IMR-90 (cell line): ENCODE data around the gene PDXK. TPM values are rescaled to one million over a fixed set of nuclear protein-coding genes. Genes with fewer than 3 reads are reported as not detected.
A peak's percentile ranks its signal among the peaks of the same experiment; 100 is the strongest.

Source experiments
- ATAC-seq: fragments of 200-7000 bp; cut with Tn5 transposase; 2 replicates; pipeline ENCODE4 v1.9.1; 2020; ENCODE audit warnings: low read depth, mild to moderate bottlenecking, moderate library complexity
- BruUV-seq: library from RNA; stranded (reverse); fragments of 400-500 nt; replicated peaks from 2 replicates; lab custom pipeline; 2021; lab: Mats Ljungman, UMichigan
- CTCF ChIA-PET: fragments of 300-600 bp; formaldehyde crosslinking; extraction: SDS; loops from one replicate; lab custom pipeline; 2021; ENCODE audit warnings: antibody characterized with exemption; lab: Yijun Ruan, JAX
- POLR2A ChIA-PET: fragments of 300-600 bp; sonication (Branson Sonifier 250); formaldehyde crosslinking; loops from one replicate; lab custom pipeline; 2022; ENCODE audit warnings: antibody characterized with exemption; ENCODE audit not compliant: unreplicated experiment; lab: Charles Lee
- DNase-seq: peaks from one replicate; pipeline ENCODE4 v3.0.0; 2013
- H2AFZ ChIP-seq: replicated peaks from 2 replicates; pipeline ENCODE3; 2013; ENCODE audit warnings: low read length, mild to moderate bottlenecking; ENCODE audit not compliant: poor library complexity
- H2AK5ac ChIP-seq: 2 replicates; pipeline ENCODE4 v1.6.1; 2013; ENCODE audit warnings: low read depth, low read length, inconsistent platforms
- H2AK9ac ChIP-seq: replicated peaks from 2 replicates; pipeline ENCODE3; 2013; ENCODE audit warnings: mild to moderate bottlenecking, low read depth, low read length, moderate library complexity; ENCODE audit not compliant: poor library complexity
- H2BK120ac ChIP-seq: 2 replicates; pipeline ENCODE4 v1.6.1; 2013; ENCODE audit warnings: low read depth, low read length, inconsistent platforms
- H2BK15ac ChIP-seq: 3 replicates; pipeline ENCODE4 v1.6.1; 2013; ENCODE audit warnings: low read depth, low read length, inconsistent platforms
- H2BK20ac ChIP-seq: 2 replicates; pipeline ENCODE4 v1.6.1; 2013; ENCODE audit warnings: low read depth, mild to moderate bottlenecking, inconsistent platforms, low read length, moderate library complexity
- H2BK5ac ChIP-seq: 2 replicates; pipeline ENCODE4 v1.6.1; 2013; ENCODE audit warnings: mild to moderate bottlenecking, low read depth, low read length, inconsistent platforms; ENCODE audit not compliant: poor library complexity, severe bottlenecking
- H3K14ac ChIP-seq: replicated peaks from 2 replicates; pipeline ENCODE4 v1.6.1; 2013; ENCODE audit warnings: low read depth, low read length, inconsistent platforms
- H3K18ac ChIP-seq: 2 replicates; pipeline ENCODE4 v1.6.1; 2013; ENCODE audit warnings: low read depth, low read length, control low read depth
- H3K23ac ChIP-seq: 2 replicates; pipeline ENCODE4 v1.6.1; 2013; ENCODE audit warnings: low read depth, low read length, inconsistent platforms
- H3K27ac ChIP-seq: 2 replicates; pipeline ENCODE4 v1.5.1; 2013; ENCODE audit warnings: mild to moderate bottlenecking, control low read depth, low read length; ENCODE audit not compliant: insufficient read depth
- H3K27me3 ChIP-seq: 2 replicates; pipeline ENCODE4 v1.6.1; 2013; ENCODE audit warnings: low read length; ENCODE audit not compliant: control insufficient read depth, insufficient read depth
- H3K36me3 ChIP-seq: 2 replicates; pipeline ENCODE4 v1.6.1; 2013; ENCODE audit warnings: low read length, mixed read lengths; ENCODE audit not compliant: control insufficient read depth, insufficient read depth
- H3K4ac ChIP-seq: 2 replicates; pipeline ENCODE4 v1.6.1; 2013; ENCODE audit warnings: low read depth, low read length, inconsistent platforms
- H3K4me1 ChIP-seq: 2 replicates; pipeline ENCODE4 v1.6.1; 2013; ENCODE audit warnings: low read length, mixed read lengths; ENCODE audit not compliant: control insufficient read depth, insufficient read depth
- H3K4me2 ChIP-seq: 2 replicates; pipeline ENCODE4 v1.6.1; 2013; ENCODE audit warnings: low read depth, mild to moderate bottlenecking, control low read depth, low read length, moderate library complexity
- H3K4me3 ChIP-seq: 2 replicates; pipeline ENCODE4 v1.5.1; 2013; ENCODE audit warnings: low read depth, mild to moderate bottlenecking, control low read depth, low read length, moderate library complexity; ENCODE audit not compliant: insufficient read depth
- H3K56ac ChIP-seq: 2 replicates; pipeline ENCODE4 v1.6.1; 2013; ENCODE audit warnings: low read length, inconsistent platforms; ENCODE audit not compliant: insufficient read depth; ENCODE audit errors: extremely low read depth
- H3K79me1 ChIP-seq, 2 experiments: 2 replicates each; pipeline ENCODE4 v1.6.1; 2013; ENCODE audit warnings: low read length in 2 of 2, inconsistent platforms in 1 of 2, low read depth in 1 of 2
- H3K9ac ChIP-seq: 2 replicates; pipeline ENCODE4 v1.6.1; 2013; ENCODE audit warnings: low read depth, low read length, control low read depth
- H3K9me1 ChIP-seq: 2 replicates; pipeline ENCODE4 v1.6.1; 2013; ENCODE audit warnings: low read length, inconsistent platforms; ENCODE audit not compliant: insufficient read depth
- H3K9me3 ChIP-seq: 2 replicates; pipeline ENCODE4 v1.6.1; 2013; ENCODE audit warnings: low read length; ENCODE audit not compliant: control insufficient read depth, insufficient read depth
- H4K20me1 ChIP-seq: 2 replicates; pipeline ENCODE4 v1.6.1; 2013; ENCODE audit warnings: low read length, inconsistent platforms; ENCODE audit not compliant: insufficient read depth
- H4K5ac ChIP-seq: 2 replicates; pipeline ENCODE4 v1.6.1; 2013; ENCODE audit warnings: mild to moderate bottlenecking, low read depth, low read length, control low read depth
- H4K8ac ChIP-seq, 2 experiments: 2 replicates each; pipeline ENCODE4 v1.6.1; 2013; ENCODE audit warnings: low read depth in 2 of 2, low read length in 2 of 2, control low read depth in 1 of 2, inconsistent platforms in 1 of 2
- H4K91ac ChIP-seq: 2 replicates; pipeline ENCODE4 v1.6.1; 2013; ENCODE audit warnings: low read depth, low read length, inconsistent platforms; ENCODE audit not compliant: insufficient read depth
- CEBPB ChIP-seq: IDR thresholded peaks from 2 replicates; pipeline ENCODE4 v1.6.1; 2012; ENCODE audit warnings: low read depth, low read length, improper control_type of control experiment
- CHD1 ChIP-seq: IDR thresholded peaks from 2 replicates; pipeline ENCODE4 v1.6.1; 2012; ENCODE audit warnings: low read depth, low read length, improper control_type of control experiment
- CTCF ChIP-seq: conservative IDR thresholded peaks from 2 replicates; pipeline ENCODE4 v1.5.1; 2012; ENCODE audit warnings: mild to moderate bottlenecking, low read depth, low read length, improper control_type of control experiment
- ELK1 ChIP-seq: fragments of 150-350 bp; IDR thresholded peaks from 2 replicates; pipeline ENCODE4 v1.6.1; 2016; ENCODE audit warnings: low read depth, mild to moderate bottlenecking, low read length, moderate library complexity, borderline replicate concordance
- MAFK ChIP-seq: IDR thresholded peaks from 2 replicates; pipeline ENCODE4 v1.6.1; 2012; ENCODE audit warnings: low read depth, low read length, improper control_type of control experiment
- MAZ ChIP-seq: IDR thresholded peaks from 2 replicates; pipeline ENCODE4 v1.6.1; 2012; ENCODE audit warnings: low read depth, mild to moderate bottlenecking, low read length, improper control_type of control experiment, moderate library complexity, borderline replicate concordance
- MXI1 ChIP-seq: IDR thresholded peaks from 2 replicates; pipeline ENCODE4 v1.6.1; 2012; ENCODE audit warnings: low read depth, mild to moderate bottlenecking, low read length, moderate library complexity, borderline replicate concordance
- NFE2L2 ChIP-seq: fragments of 150-350 bp; IDR thresholded peaks from 2 replicates; pipeline ENCODE4 v1.6.1; 2016; ENCODE audit warnings: low read depth, mild to moderate bottlenecking, low read length
- POLR2A ChIP-seq: IDR thresholded peaks from 2 replicates; pipeline ENCODE4 v1.6.1; 2012; ENCODE audit warnings: mild to moderate bottlenecking, low read depth, low read length
- RAD21 ChIP-seq: IDR thresholded peaks from 2 replicates; pipeline ENCODE4 v1.6.1; 2012; ENCODE audit warnings: low read length, improper control_type of control experiment
- RFX5 ChIP-seq: IDR thresholded peaks from 2 replicates; pipeline ENCODE4 v1.8.0; 2012; ENCODE audit warnings: low read depth, mild to moderate bottlenecking, low read length, moderate library complexity
- SMC3 ChIP-seq: fragments of 150-350 bp; IDR thresholded peaks from 2 replicates; pipeline ENCODE4 v1.6.1; 2016; ENCODE audit warnings: low read depth, mild to moderate bottlenecking, antibody characterized with exemption, low read length, moderate library complexity
- USF2 ChIP-seq: fragments of 150-350 bp; IDR thresholded peaks from 2 replicates; pipeline ENCODE4 v1.6.1; 2017; ENCODE audit warnings: mild to moderate bottlenecking, antibody characterized with exemption, low read length, low read depth
- WGBS, 2 experiments: methylation state at CpG; one replicate each; pipeline versions ENCODE4 v1.1.5 to v1.1.7; 2013; ENCODE audit warnings: missing lambda C conversion rate in 2 of 2; ENCODE audit not compliant: insufficient read length in 1 of 2; ENCODE audit errors: extremely low coverage in 2 of 2; 5-methylcytosine and 5-hydroxymethylcytosine counted together
- dilution Hi-C: fragments of 300-500 bp; cut with HindIII; formaldehyde crosslinking; loops from one replicate; pipeline ENCODE4 v1.14.3; 2018; ENCODE audit warnings: low sequenced_read_pairs; ENCODE audit not compliant: unreplicated experiment
- in situ Hi-C: fragments of 300-500 bp; cut with MboI; formaldehyde crosslinking; loops from 3 replicates; pipeline ENCODE4 v1.14.3; 2019; ENCODE audit warnings: low sequenced_read_pairs, inconsistent platforms, mixed read lengths
- intact Hi-C: fragments of 100-400 bp; cut with micrococcal nuclease; formaldehyde crosslinking; loops from 2 replicates; pipeline ENCODE4 v1.10.0; 2022
- polyA plus RNA-seq, 3 experiments: library from polyadenylated mRNA; depleted of rRNA; stranded (reverse); fragments of >200 nt; gene quantifications; 2 replicates each; pipeline ENCODE4 v1.2.3, GENCODE V29; 2012; ENCODE audit warnings: low replicate concordance in 1 of 3
- total RNA-seq: library from RNA; depleted of rRNA; stranded (reverse); fragments of >200 nt; gene quantifications from 2 replicates; pipeline ENCODE4 v1.2.3, GENCODE V29; 2012

Gene PDXK
- total and polyA plus RNA-seq, 2 of the 4 experiments (the other 2 are of a cell fraction), result 155 to 312 TPM

- 98% methylated on average over 8 of the region's 31 CpGs; no CpG with 5 or more reads in 1 of the 2 experiments for WGBS, 2 experiments
- CTCF ChIA-PET, result no interaction called here
- Histone ChIP-seq H2AFZ (no peak overlapping the region), H3K36me3 (peaks cover 88% of the 10 kb centered on the region), H4K91ac (no peak overlapping the region), H3K14ac (no peak overlapping the region), H3K4ac (no peak overlapping the region), H2BK5ac (no peak overlapping the region), H3K56ac (no peak overlapping the region), H4K20me1 (peaks cover 25% of the 10 kb centered on the region), H2BK120ac (no peak overlapping the region), H3K4me1 (no peaks in the 10 kb centered on the region), H3K23ac (no peak overlapping the region), H4K5ac (no peak overlapping the region), H2BK20ac (no peak overlapping the region), H3K9me1 (peaks cover 11% of the 10 kb centered on the region), H3K27me3 (no peaks in the 10 kb centered on the region), H2AK5ac (no peak overlapping the region), H2BK15ac (no peak overlapping the region), H3K79me1 (peaks cover 8 to 27% of the 10 kb centered on the region in 2 experiments; a peak in 3 of 4 replicates), H3K27ac (no peak overlapping the region), H2AK9ac (peak overlapping the region; percentile 42), H3K9me3 (no peaks in the 10 kb centered on the region), H4K8ac (no peak overlapping the region), H3K4me3 (no peak overlapping the region), H3K18ac (no peak overlapping the region), H3K9ac (no peak overlapping the region), H3K4me2 (no peak overlapping the region)
- ATAC-seq (no peak), DNase-seq (no peak)
- dilution Hi-C loops, result no loop called here
- in situ Hi-C loops, result no loop called here
- no peak for TF ChIP-seq RAD21
- TF ChIP-seq NFE2L2, result no peak
- TF ChIP-seq MXI1, result no peak
- TF ChIP-seq SMC3, result no peak
- no peak for TF ChIP-seq MAZ
- TF ChIP-seq USF2, result no peak
- no peak for TF ChIP-seq POLR2A
- TF ChIP-seq CEBPB, result no peak
- TF ChIP-seq ELK1, result no peak
- TF ChIP-seq CTCF, result no peak
- TF ChIP-seq MAFK, result no peak
- no peak for TF ChIP-seq CHD1
- TF ChIP-seq RFX5, result no peak
- no TSS peak for BruUV-seq
- intact Hi-C loops, result no loop called here
- POLR2A ChIA-PET, result no interaction called here
These were observed 33.1 kb downstream of the PDXK start for GRCh38 chr21:43751955-43752591.
